ENCODE data around the gene MLLT6. TPM values are rescaled to one million over a fixed set of nuclear protein-coding genes. Genes with fewer than 3 reads are reported as not detected.

Gene MLLT6
- total RNA-seq, 2 experiments from 2014 or later: 145 to 148 TPM

DNA sequence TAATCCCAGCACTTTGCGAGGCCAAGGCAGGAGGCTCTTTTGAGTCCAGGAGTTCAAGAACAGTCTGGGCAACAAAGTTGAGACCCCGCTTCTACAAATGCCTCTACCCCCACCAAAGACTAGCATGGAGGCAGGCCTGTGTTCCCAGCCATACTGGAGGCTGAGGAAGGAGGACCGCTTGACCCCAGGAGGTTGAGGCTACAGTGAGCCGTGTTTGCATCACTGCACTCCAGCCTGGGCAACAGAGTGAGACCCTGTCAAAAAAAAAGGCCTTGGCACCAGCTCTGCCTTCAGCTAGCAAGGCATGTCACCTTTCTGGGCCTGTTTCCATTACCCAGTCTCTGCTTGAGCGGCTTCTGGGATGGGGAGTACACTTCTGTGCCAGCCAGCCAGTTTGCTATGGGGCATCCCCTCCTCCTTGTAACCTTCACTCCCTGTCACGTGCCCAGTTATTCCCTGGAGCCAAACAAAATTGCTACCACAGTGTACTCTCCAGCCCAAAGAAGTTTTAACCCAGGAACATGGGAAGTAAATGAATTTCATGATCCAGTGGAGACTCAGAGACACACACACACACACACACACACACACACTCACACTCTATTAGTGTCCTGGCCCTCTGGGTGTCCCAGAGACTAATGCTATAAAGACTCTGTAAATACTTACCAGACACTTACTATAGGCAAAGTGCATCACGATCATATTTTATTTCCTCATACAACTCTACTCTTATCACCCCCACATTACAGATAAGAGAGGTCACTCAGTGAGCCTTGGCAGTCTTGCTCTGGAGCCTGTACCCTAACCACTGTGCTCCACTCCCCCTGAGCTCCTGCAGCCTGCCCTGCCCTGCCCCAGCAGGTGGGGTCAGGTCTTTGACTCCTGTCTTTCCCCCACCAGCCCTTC lies 27.6 kb downstream of the MLLT6 start:
- ATAC-seq (no peak), DNase-seq (no peak)
- Mint-ChIP-seq H3K36me3 (ENCODE audit: low read depth) (peaks cover 27% of the 10 kb centered on the region), H3K4me1 (ENCODE audit: low read depth) (peaks cover 66% of the 10 kb centered on the region), H3K27ac (peak overlapping the region; percentile 82), H3K9me3 (no peaks in the 10 kb centered on the region), H3K27me3 (no peaks in the 10 kb centered on the region), H3K4me3 (peak overlapping the region; percentile 89)
- intact Hi-C loops (cut with micrococcal nuclease): loop anchor here (5.0 kb wide), 1 partner anchor 35 kb away; no protein-coding TSS in a partner anchor
- ChIA-PET POLR2A (interaction anchor here (0.6 to 2.5 kb wide), 3 partner anchors 27 to 54 kb away, joined by 3 to 13 read pairs (median 4); no protein-coding TSS in a partner anchor), CTCF (interaction anchor here (1.2 to 9.4 kb wide), 4 partner anchors 13 to 65 kb away, joined by 4 to 160 read pairs (median 30); partner anchors contain the start of gene EPOP)
- TF ChIP-seq, protein P1, sequence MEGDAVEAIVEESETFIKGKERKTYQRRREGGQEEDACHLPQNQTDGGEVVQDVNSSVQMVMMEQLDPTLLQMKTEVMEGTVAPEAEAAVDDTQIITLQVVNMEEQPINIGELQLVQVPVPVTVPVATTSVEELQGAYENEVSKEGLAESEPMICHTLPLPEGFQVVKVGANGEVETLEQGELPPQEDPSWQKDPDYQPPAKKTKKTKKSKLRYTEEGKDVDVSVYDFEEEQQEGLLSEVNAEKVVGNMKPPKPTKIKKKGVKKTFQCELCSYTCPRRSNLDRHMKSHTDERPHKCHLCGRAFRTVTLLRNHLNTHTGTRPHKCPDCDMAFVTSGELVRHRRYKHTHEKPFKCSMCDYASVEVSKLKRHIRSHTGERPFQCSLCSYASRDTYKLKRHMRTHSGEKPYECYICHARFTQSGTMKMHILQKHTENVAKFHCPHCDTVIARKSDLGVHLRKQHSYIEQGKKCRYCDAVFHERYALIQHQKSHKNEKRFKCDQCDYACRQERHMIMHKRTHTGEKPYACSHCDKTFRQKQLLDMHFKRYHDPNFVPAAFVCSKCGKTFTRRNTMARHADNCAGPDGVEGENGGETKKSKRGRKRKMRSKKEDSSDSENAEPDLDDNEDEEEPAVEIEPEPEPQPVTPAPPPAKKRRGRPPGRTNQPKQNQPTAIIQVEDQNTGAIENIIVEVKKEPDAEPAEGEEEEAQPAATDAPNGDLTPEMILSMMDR (IDR thresholded peaks at IDR 0.05): no peak

DNA sequence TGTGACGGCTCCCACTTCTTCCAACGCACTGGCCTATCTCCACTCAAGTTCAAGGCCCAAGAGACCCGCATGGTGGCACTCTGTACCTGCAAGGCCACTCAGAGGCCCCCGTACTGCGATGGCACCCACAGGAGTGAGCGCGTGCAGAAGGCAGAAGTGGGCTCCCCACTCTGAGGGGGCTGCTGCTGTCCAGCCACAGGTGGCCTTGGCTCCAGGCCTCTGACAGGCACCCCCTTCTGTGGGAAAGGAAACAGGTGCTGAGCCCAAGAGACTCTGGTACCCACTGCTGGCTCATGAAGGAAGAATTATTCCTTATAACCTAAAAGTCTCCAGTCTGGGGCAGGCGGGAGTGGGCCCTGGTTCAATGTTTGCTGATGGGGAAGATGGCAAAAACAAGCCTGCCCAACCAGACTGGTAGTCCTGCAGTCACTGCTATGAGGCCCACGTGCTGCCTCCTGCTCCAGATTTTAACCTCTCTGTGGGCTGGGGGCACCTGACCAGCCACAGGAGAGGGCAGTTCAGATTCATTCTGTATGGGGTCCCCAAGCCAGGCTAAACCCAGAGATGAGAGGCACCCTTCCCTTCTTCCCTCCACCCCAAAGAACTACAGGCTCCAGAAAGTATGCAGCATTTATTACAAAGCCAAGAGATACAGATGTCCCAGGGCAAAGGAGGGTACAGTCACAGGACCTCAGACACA lies 28.4 kb downstream of the MLLT6 start:
- Mint-ChIP-seq H3K36me3 (ENCODE audit: low read depth) (peaks cover 20% of the 10 kb centered on the region), H3K27ac (peak overlapping the region; percentile 82), H3K9me3 (no peaks in the 10 kb centered on the region), H3K4me1 (ENCODE audit: low read depth) (peaks cover 58% of the 10 kb centered on the region), H3K27me3 (no peaks in the 10 kb centered on the region), H3K4me3 (peak overlapping the region; percentile 17)
- DNase-seq (no peak), ATAC-seq (no peak)
- TF ChIP-seq, protein P1 (IDR thresholded peaks at IDR 0.05): no peak
- intact Hi-C loops (cut with micrococcal nuclease): loop anchor here (5.0 kb wide), 1 partner anchor 36 kb away; no protein-coding TSS in a partner anchor
- ChIA-PET CTCF (interaction anchor here (0.6 to 9.4 kb wide), 12 partner anchors 12 to 125 kb away, joined by 3 to 160 read pairs (median 14); partner anchors contain the start of genes EPOP and PSMB3), POLR2A (interaction anchor here (2.3 kb wide), 1 partner anchor 57 kb away, joined by 10 read pairs; the partner anchor contains the start of gene EPOP)

DNA sequence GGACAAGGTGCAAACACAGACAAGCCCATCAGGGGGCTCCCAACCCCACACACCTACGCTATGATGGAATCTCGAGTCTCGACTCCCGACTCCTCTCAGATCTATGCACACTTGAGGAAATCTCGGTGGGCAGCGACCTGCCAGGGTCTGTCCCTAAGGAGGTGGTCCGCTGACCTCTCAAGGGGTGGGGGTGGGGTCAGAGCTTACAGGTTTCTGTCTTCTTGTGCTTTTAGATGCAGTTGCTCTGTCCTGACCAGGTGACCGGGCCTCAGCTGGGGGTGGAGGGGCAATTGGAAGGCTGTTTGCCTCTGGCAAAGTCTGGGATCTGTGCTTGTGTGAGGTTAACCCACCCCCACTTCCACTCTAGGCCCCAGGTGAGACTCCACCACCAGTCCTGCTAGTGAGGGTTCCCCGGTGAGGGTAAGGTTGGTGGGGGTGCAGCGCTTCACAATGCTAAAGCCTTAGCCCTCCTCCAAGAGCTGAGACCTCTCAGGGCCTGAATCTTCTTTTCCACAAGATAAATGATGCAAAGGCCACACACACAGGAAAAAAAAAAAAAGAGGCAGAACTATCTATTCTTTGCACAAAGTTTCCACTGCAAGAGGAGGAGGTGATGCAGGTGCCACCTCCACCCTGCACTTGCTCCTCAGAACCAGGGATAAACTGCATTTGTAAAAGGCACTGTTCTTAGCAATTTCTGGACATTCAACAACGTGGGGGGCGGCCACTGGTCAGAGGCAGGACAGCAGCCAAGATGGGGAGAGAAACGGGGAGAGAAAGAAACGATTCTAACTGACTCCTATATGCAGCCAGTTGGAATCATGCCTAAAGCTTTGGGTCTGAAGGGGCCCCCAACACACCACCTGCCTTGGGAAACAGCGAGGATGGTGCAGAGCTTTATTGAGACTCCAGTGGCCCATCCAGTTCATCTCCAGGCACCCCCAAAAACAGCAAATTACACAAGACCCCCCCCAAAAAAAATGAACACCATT lies 29.2 kb downstream of the MLLT6 start:
- DNase-seq (peak; percentile 64), ATAC-seq (peak; percentile 18)
- peaks cover 49% of the 10 kb centered on the region for H3K4me1 Mint-ChIP-seq (ENCODE audit: low read depth)
- H3K4me3 Mint-ChIP-seq: peak overlapping the region; percentile 2
- H3K9me3 Mint-ChIP-seq: no peaks in the 10 kb centered on the region
- TF ChIP-seq, protein P1 (IDR thresholded peaks at IDR 0.05): peak; percentile 63
- peaks cover 15% of the 10 kb centered on the region for H3K36me3 Mint-ChIP-seq (ENCODE audit: low read depth)
- H3K27ac Mint-ChIP-seq: peak overlapping the region; percentile 82
- intact Hi-C loops (cut with micrococcal nuclease): loop anchor here (5.0 kb wide), 1 partner anchor 37 kb away; no protein-coding TSS in a partner anchor
- ChIA-PET CTCF (interaction anchor here (0.6 to 9.4 kb wide), 26 partner anchors 11 to 642 kb away, joined by 3 to 160 read pairs (median 5); partner anchors contain the start of genes EPOP and PSMB3), POLR2A (interaction anchor here (0.6 to 2.3 kb wide), 7 partner anchors 10 to 214 kb away, joined by 3 to 10 read pairs (median 3); partner anchors contain the start of genes EPOP and MLLT6)
- no peaks in the 10 kb centered on the region for H3K27me3 Mint-ChIP-seq

All from activated CD8-positive, alpha-beta T cell treated with anti-CD3 and anti-CD28 coated beads for 36 hours (primary cell).